GM21360 (cell line): ENCODE measurements around the gene RNF13.
A peak's percentile ranks its signal among the peaks of the same experiment; 100 is the strongest.
"Not testable (repeated sequence)": the region's sequence is repeated elsewhere in the genome, so short reads cannot be mapped to it uniquely, and the experiment has no call there.

Experiments used
- ATAC-seq: cut with Tn5 transposase; IDR thresholded peaks from one replicate; pipeline ENCODE4 v1.9.1; 2021; ENCODE audit warnings: mild to moderate bottlenecking, moderate library complexity; ENCODE audit not compliant: unreplicated experiment

RNF13 gene

GRCh38 chr3:149894205-149894604, 81.2 kb downstream of the RNF13 start:
- no peak for ATAC-seq

- ATAC-seq: no peak
These were observed 82.3 kb downstream of the RNF13 start for GRCh38 chr3:149895339-149895738.

GRCh38 chr3:149895769-149896168, 82.8 kb downstream of the RNF13 start:
- no peak for ATAC-seq

GRCh38 chr3:149898771-149899170, 85.8 kb downstream of the RNF13 start:
- no peak for ATAC-seq

GRCh38 chr3:149900322-149900721, 87.3 kb downstream of the RNF13 start:
- ATAC-seq: no peak

GRCh38 chr3:149901770-149902169, 88.8 kb downstream of the RNF13 start:
- no peak for ATAC-seq

GRCh38 chr3:149902498-149903139, 89.6 kb downstream of the RNF13 start:
- ATAC-seq: no peak

GRCh38 chr3:149906036-149906435, 93.0 kb downstream of the RNF13 start:
- no peak for ATAC-seq

- ATAC-seq: no peak
These were observed 95.5 kb downstream of the RNF13 start for GRCh38 chr3:149908424-149908957.

GRCh38 chr3:149909923-149910322, 96.9 kb downstream of the RNF13 start:
- no peak for ATAC-seq

GRCh38 chr3:149917124-149917667, 104.2 kb downstream of the RNF13 start:
- no peak for ATAC-seq

- no peak for ATAC-seq
These were observed 106.5 kb downstream of the RNF13 start for GRCh38 chr3:149919509-149919908.

- ATAC-seq: no peak
These were observed 107.1 kb downstream of the RNF13 start for GRCh38 chr3:149920119-149920518.

- ATAC-seq: no peak
These were observed 120.0 kb downstream of the RNF13 start for GRCh38 chr3:149933008-149933407.

GRCh38 chr3:149933858-149934257, 120.8 kb downstream of the RNF13 start:
- ATAC-seq: no peak

- no peak for ATAC-seq
These were observed 121.5 kb downstream of the RNF13 start for GRCh38 chr3:149934524-149934923.

GRCh38 chr3:149936812-149937230, 123.8 kb downstream of the RNF13 start:
- ATAC-seq: peak; percentile 76

- not testable (repeated sequence) for ATAC-seq
These were observed 125.5 kb downstream of the RNF13 start for GRCh38 chr3:149938392-149939055.

- ATAC-seq: no peak
These were observed 128.2 kb downstream of the RNF13 start for GRCh38 chr3:149941186-149941585.

GRCh38 chr3:149941946-149942345, 128.9 kb downstream of the RNF13 start:
- ATAC-seq: no peak

- ATAC-seq: no peak
These were observed 129.4 kb downstream of the RNF13 start for GRCh38 chr3:149942409-149942808.

- not testable (repeated sequence) for ATAC-seq
These were observed 131.0 kb downstream of the RNF13 start for GRCh38 chr3:149943966-149944365.
